T-cell (primary cell): ENCODE measurements around the gene UBALD1. TPM values are rescaled to one million over a fixed set of nuclear protein-coding genes. Genes with fewer than 3 reads are reported as not detected.

Experiments used
- ATAC-seq, 4 experiments: fragments of 200-7000 bp in 3 of 4; fragments of 150-1000 bp in 1 of 4; cut with Tn5 transposase; replicated peaks in 1 of 4; 1 replicate in 3 of 4; 2 replicates in 1 of 4; pipeline ENCODE4 v1.10.0; 2021; ENCODE audit warnings: moderate library complexity in 3 of 4, mild to moderate bottlenecking in 2 of 4, moderate number of reproducible peaks in 1 of 4
- CTCF ChIA-PET, 2 donors: fragments of 300-600 bp; sonication (Branson Sonifier 250); formaldehyde crosslinking; loops; one replicate each; lab custom pipeline; 2022; ENCODE audit warnings: antibody characterized with exemption in 2 of 2; lab: Charles Lee
- POLR2A ChIA-PET, 2 donors: fragments of 300-600 bp; sonication (Branson Sonifier 250); formaldehyde crosslinking; loops; one replicate each; lab custom pipeline; 2022; ENCODE audit warnings: antibody characterized with exemption in 2 of 2; lab: Charles Lee
- DNase-seq, 35 experiments: peaks; one replicate each; pipeline versions ENCODE4 v3.0.0 to v3.0.0-alpha.2; 2013 to 2023
- H3K27ac ChIP-seq: one replicate; pipeline ENCODE4 v1.5.1; 2013; ENCODE audit warnings: low read length
- H3K27me3 ChIP-seq, 2 experiments: replicated peaks in 1 of 2; 1 replicate in 1 of 2; 2 replicates in 1 of 2; pipeline versions ENCODE4 v1.6.1 to v1.7.0; 2013; ENCODE audit warnings: low read length in 1 of 2, mixed read lengths in 1 of 2; ENCODE audit not compliant: control insufficient read depth in 2 of 2, insufficient read depth in 2 of 2; ENCODE audit errors: extremely low read depth in 1 of 2
- H3K36me3 ChIP-seq, 2 donors: 1 replicate in 1 of 2; 2 replicates in 1 of 2; pipeline versions ENCODE4 v1.6.1 to v1.7.0; 2013; ENCODE audit warnings: low read length in 1 of 2; ENCODE audit not compliant: control insufficient read depth in 2 of 2, insufficient read depth in 1 of 2; ENCODE audit errors: extremely low read depth in 1 of 2
- H3K4me1 ChIP-seq, 2 experiments: 1 replicate in 1 of 2; 2 replicates in 1 of 2; pipeline versions ENCODE4 v1.6.1 to v1.7.0; 2013; ENCODE audit warnings: low read length in 2 of 2, mixed read lengths in 1 of 2; ENCODE audit not compliant: insufficient read depth in 2 of 2, control insufficient read depth in 1 of 2; ENCODE audit errors: extremely low read depth in 1 of 2
- H3K4me3 ChIP-seq, 2 donors: 1 replicate in 1 of 2; 2 replicates in 1 of 2; pipeline versions ENCODE4 v1.5.1 to v1.7.0; 2013; ENCODE audit warnings: mild to moderate bottlenecking in 2 of 2, low read length in 1 of 2, moderate library complexity in 1 of 2; ENCODE audit not compliant: control insufficient read depth in 1 of 2; ENCODE audit errors: extremely low read depth in 1 of 2
- H3K9me3 ChIP-seq: 2 replicates; pipeline ENCODE4 v1.7.0; 2013
- H3K27ac Mint-ChIP-seq, 2 donors: one replicate each; pipeline ENCODE4 v1.8.0; 2020 to 2021; ENCODE audit warnings: mild to moderate bottlenecking in 2 of 2, mixed read lengths in 2 of 2
- H3K27me3 Mint-ChIP-seq, 2 donors: one replicate each; pipeline ENCODE4 v1.8.0; 2021 to 2022; ENCODE audit warnings: mixed read lengths in 2 of 2
- H3K36me3 Mint-ChIP-seq: one replicate; pipeline ENCODE4 v1.8.0; 2021; ENCODE audit warnings: mixed read lengths
- H3K4me1 Mint-ChIP-seq, 3 donors: one replicate each; pipeline ENCODE4 v1.8.0; 2020 to 2022; ENCODE audit warnings: mixed read lengths in 3 of 3, mild to moderate bottlenecking in 1 of 3
- H3K4me3 Mint-ChIP-seq, 3 donors: one replicate each; pipeline ENCODE4 v1.8.0; 2020 to 2022; ENCODE audit warnings: mild to moderate bottlenecking in 3 of 3, mixed read lengths in 3 of 3, moderate library complexity in 3 of 3
- H3K9me3 Mint-ChIP-seq, 3 donors: one replicate each; pipeline ENCODE4 v1.8.0; 2020 to 2022; ENCODE audit warnings: mixed read lengths in 3 of 3
- WGBS: methylation state at CpG from one replicate; pipeline ENCODE4 v1.1.5; 2013; ENCODE audit warnings: missing lambda C conversion rate; ENCODE audit not compliant: insufficient coverage; 5-methylcytosine and 5-hydroxymethylcytosine counted together
- total RNA-seq, 35 experiments: library from RNA in 6 of 35; stranded (reverse) in 6 of 35; fragments of 120-200 nt in 1 of 35; gene quantifications; one replicate each; pipeline versions ENCODE4 v1.2.1 to v1.2.4 and lab custom pipeline; 2013 to 2026

Gene UBALD1
- total RNA-seq, 5 donors from 2014 or later (not counting 1 experiment from before 2014, with no cell fraction given) = 26.0 to 53.1 (median 47.6) TPM

DNA sequence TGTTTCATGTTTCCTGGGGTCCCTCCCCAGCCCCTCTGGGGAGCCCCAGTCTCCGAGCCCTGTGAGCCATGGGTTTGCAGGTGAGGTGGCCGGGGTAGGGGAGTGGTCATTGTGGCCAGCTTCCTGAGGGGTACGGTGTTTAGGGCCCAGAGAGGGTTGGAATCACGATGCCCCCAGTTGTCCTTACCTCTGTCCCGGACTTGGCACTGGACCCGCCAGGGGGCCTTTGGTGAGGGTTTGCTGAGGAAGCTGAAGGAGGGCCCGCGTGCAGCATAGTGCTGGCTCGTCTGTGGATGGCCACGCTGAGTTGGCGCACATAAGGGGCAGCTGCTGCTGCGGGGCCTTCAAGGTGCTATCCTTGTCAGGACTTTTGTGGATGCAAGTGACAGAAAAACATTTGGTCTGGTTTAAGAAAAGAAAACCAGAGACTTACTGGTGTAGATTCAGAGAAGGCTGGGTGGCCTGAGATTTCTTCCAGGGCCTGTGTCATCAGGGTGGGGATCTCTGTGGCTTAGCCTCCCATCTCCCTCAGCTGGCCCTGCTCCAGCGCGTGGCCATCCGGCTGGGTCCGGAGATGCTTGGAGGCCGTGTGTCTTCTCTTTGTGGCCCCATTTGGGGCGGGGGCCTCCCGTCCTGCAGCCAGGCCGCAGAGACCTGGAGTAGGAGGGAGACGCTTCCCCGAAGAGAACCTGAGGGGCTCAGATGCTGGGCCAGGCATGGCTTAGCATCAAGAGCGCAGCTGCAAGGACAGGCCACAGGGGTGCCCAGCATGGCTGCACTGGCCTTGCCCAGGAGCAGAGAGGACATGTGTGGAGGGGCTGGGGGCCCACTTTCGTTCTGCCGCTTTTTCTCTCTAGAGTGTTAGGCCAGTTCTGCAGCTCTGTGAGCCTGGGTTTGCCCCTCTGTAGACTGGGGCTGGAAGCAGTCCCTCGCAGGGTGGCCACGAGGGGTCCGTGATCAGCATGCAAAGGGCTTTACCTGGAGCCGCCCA is 45.0 kb upstream of the UBALD1 start:
- no peaks in the 10 kb centered on the region for H3K9me3 Mint-ChIP-seq
- peaks cover 57 to 60% (median 59%) of the 10 kb centered on the region in 3 donors for H3K4me1 Mint-ChIP-seq
- H3K4me3 Mint-ChIP-seq = peak overlapping the region in 1 of 3 donors; percentile 61
- no peaks in the 10 kb centered on the region for H3K27me3 Mint-ChIP-seq
- 95% methylated on average over 22 of the region's 29 CpGs for WGBS
- ATAC-seq (no peak), DNase-seq (no peak)
- POLR2A ChIA-PET = interaction anchor here (0.6 kb wide), 2 partner anchors 288 to 304 kb away, joined by 3 to 4 read pairs; partner anchors contain the start of gene VASN (in 1 of the 2)
- H3K27ac Mint-ChIP-seq = peak overlapping the region; percentile 85 to 86
- H3K36me3 ChIP-seq = peaks cover 9 to 20% of the 10 kb centered on the region in 2 donors
- peak overlapping the region; percentile 70 for H3K27ac ChIP-seq
- H3K36me3 Mint-ChIP-seq = peaks cover 5% of the 10 kb centered on the region
- H3K4me3 ChIP-seq = peak overlapping the region in 1 of 2 donors; percentile 2
- H3K27me3 ChIP-seq = no peaks in the 10 kb centered on the region
- H3K4me1 ChIP-seq = peaks cover 21 to 63% of the 10 kb centered on the region in 2 experiments
- CTCF ChIA-PET = interaction anchor here in 1 of 2 donors (1.3 kb wide), 1 partner anchor 35 kb away, joined by 4 read pairs; the partner anchor contains the start of gene MGRN1
- no peaks in the 10 kb centered on the region for H3K9me3 ChIP-seq

DNA sequence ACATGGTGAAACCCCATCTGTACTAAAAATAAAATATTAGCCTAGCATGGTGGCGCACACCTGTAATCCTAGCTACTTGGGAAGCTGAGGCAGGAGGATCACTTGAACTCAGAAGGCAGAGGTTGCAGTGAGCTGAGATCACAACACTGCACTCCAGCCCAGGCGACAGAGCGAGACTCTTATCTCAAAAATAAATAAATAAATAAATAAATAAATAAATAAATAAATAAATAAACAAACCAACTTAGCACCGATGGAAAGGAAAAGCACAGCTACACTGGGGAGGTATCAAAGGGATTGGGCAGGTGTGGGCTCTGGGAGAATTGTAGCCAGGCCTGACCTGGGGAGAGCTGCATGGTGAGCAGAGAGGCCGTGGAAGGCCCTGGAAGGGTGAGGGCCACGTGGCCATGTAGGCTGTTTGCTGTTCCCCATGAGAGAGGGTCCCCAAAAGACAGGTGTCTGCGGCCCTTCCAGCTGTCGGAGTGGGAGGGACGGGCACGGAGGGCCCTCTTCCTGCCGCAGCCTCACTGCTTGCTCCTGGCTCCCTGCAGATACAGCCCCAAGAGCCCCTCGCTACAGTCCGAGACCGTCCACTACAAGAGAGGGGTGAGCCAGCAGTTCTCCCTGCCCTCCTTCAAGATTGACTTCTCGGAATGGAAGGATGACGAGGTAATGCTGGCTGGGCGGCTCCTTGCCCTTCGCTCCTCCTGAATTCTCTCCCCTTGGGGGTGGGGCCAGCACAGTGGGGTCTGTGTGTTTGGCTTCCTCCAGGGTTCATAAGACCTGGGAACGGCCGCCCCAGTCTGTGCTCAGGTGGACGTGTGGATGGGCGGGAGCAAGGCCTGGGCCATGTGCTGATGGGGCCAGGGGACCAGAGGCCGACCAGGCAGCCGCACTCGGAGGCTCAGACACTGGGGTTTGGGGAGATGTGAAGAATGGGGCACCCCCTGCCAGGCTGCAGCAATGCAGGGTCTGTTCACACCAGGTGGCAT is 42.3 kb upstream of the UBALD1 start:
- POLR2A ChIA-PET = no interaction called here
- Histone ChIP-seq H3K4me1 (peaks cover 5 to 37% of the 10 kb centered on the region in 2 experiments), H3K4me3 (no peak overlapping the region), H3K9me3 (no peaks in the 10 kb centered on the region), H3K36me3 (peaks cover 13 to 41% of the 10 kb centered on the region in 2 donors), H3K27me3 (no peaks in the 10 kb centered on the region), H3K27ac (no peak overlapping the region)
- Mint-ChIP-seq H3K4me3 (no peak overlapping the region), H3K27ac (no peak overlapping the region), H3K4me1 (peaks cover 32 to 35% (median 33%) of the 10 kb centered on the region in 3 donors), H3K9me3 (no peaks in the 10 kb centered on the region), H3K36me3 (peaks cover 8% of the 10 kb centered on the region), H3K27me3 (no peaks in the 10 kb centered on the region)
- CTCF ChIA-PET = interaction anchor here in 1 of 2 donors (0.5 kb wide), 1 partner anchor 1957 kb away, joined by 3 read pairs; no protein-coding TSS in a partner anchor
- 97% methylated on average over 14 of the region's 25 CpGs for WGBS
- ATAC-seq (no peak), DNase-seq (no peak)

GRCh38 chr16:4656221-4656620 is 41.5 kb upstream of the UBALD1 start:
- Mint-ChIP-seq H3K9me3 (no peaks in the 10 kb centered on the region), H3K36me3 (peaks cover 10% of the 10 kb centered on the region), H3K27me3 (no peaks in the 10 kb centered on the region), H3K4me3 (no peak overlapping the region), H3K4me1 (peaks cover 25 to 29% (median 27%) of the 10 kb centered on the region in 3 donors), H3K27ac (no peak overlapping the region)
- H3K36me3 ChIP-seq = peaks cover 17 to 48% of the 10 kb centered on the region in 2 donors
- ChIA-PET CTCF (interaction anchor here in 1 of 2 donors (0.5 kb wide), 1 partner anchor 1956 kb away, joined by 3 read pairs; no protein-coding TSS in a partner anchor), POLR2A (no interaction called here)
- H3K27me3 ChIP-seq = no peaks in the 10 kb centered on the region
- no peaks in the 10 kb centered on the region for H3K9me3 ChIP-seq
- DNase-seq (no peak), ATAC-seq (no peak)
- no peak overlapping the region for H3K27ac ChIP-seq
- H3K4me1 ChIP-seq = peaks cover 5 to 29% of the 10 kb centered on the region in 2 experiments
- WGBS = 94% methylated on average over 12 of the region's 12 CpGs
- no peak overlapping the region for H3K4me3 ChIP-seq

DNA sequence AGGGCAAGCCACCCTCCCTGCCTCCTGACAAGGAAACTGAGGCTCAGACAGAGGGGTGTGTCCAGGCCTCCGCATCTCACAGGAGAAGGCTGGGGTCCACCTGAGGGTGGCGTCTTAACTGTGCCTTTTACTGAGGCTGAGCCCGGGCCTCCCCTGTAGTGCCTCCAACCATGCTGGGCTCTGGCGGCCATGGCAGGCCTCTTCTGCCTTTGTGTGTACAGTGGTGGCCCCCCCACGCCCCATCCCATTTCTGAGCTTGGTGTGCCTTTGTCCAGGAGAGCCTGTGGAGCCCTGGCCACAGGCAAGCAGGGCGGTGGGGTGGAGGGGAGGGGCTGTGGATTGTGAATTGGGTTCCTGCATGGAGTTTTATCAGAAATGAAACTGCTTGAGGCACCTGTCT is 41.1 kb upstream of the UBALD1 start:
- no peak overlapping the region for H3K27ac ChIP-seq
- no peak for ATAC-seq
- Mint-ChIP-seq H3K9me3 (no peaks in the 10 kb centered on the region), H3K4me1 (peaks cover 23 to 29% (median 23%) of the 10 kb centered on the region in 3 donors), H3K27me3 (no peaks in the 10 kb centered on the region), H3K36me3 (peaks cover 13% of the 10 kb centered on the region), H3K27ac (no peak overlapping the region), H3K4me3 (no peak overlapping the region)
- CTCF ChIA-PET = no interaction called here
- POLR2A ChIA-PET = no interaction called here
- peaks cover 5 to 25% of the 10 kb centered on the region in 2 experiments for H3K4me1 ChIP-seq
- 96% methylated on average over 6 of the region's 6 CpGs for WGBS
- no peak overlapping the region for H3K4me3 ChIP-seq
- no peak for DNase-seq
- H3K9me3 ChIP-seq = no peaks in the 10 kb centered on the region
- H3K36me3 ChIP-seq = peaks cover 17 to 52% of the 10 kb centered on the region in 2 donors
- H3K27me3 ChIP-seq = no peaks in the 10 kb centered on the region

DNA sequence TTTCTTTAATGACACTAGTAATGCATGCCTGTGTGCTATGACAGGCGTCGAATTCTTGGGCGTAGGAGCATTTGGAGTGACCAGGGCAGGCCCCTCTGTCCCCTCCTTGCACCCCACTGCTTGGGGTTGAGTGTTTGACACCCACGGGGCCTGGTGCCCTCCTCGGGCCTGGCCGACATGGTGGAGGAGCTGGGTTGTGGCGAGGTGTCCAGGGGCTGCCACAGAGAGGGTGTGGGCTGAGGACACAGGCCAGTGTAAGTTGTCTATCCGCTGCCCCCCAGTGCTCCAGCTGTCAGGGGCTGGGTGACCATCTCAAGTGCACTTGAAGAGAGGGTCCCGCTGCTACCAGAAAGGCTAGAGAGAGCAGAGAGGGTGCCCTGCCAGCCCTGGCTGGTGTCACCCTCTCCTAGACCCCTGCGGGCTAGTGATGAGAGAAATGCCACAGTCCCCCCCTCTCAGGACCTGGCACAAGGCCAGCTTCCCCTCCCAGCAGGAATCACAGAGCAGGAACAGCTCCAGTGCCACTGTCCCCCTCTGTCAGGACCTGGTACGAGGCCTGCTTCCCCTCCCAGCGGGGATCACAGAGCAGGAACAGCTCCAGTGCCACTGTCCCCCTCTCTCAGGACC is 40.4 kb upstream of the UBALD1 start:
- no peak for DNase-seq
- no peaks in the 10 kb centered on the region for H3K27me3 Mint-ChIP-seq
- Histone ChIP-seq H3K9me3 (no peaks in the 10 kb centered on the region), H3K27ac (no peak overlapping the region), H3K27me3 (no peaks in the 10 kb centered on the region), H3K4me3 (no peak overlapping the region), H3K4me1 (peaks cover 3 to 24% of the 10 kb centered on the region in 2 experiments), H3K36me3 (peaks cover 17 to 52% of the 10 kb centered on the region in 2 donors)
- CTCF ChIA-PET = no interaction called here
- ATAC-seq = no peak
- H3K27ac Mint-ChIP-seq = peak overlapping the region in 1 of 2 donors; percentile 22
- POLR2A ChIA-PET = interaction anchor here in 1 of 2 donors (0.6 kb wide), 1 partner anchor 100 kb away, joined by 3 read pairs; no protein-coding TSS in a partner anchor
- no peaks in the 10 kb centered on the region for H3K9me3 Mint-ChIP-seq
- 98% methylated on average over 8 of the region's 12 CpGs for WGBS
- H3K4me1 Mint-ChIP-seq = peaks cover 20 to 30% (median 21%) of the 10 kb centered on the region in 3 donors
- no peak overlapping the region for H3K4me3 Mint-ChIP-seq
- peaks cover 17% of the 10 kb centered on the region for H3K36me3 Mint-ChIP-seq
